ENCODE data around the gene TIPARP.
"Not testable (repeated sequence)": the region's sequence is repeated elsewhere in the genome, so short reads cannot be mapped to it uniquely, and the experiment has no call there.

The TIPARP gene

DNA sequence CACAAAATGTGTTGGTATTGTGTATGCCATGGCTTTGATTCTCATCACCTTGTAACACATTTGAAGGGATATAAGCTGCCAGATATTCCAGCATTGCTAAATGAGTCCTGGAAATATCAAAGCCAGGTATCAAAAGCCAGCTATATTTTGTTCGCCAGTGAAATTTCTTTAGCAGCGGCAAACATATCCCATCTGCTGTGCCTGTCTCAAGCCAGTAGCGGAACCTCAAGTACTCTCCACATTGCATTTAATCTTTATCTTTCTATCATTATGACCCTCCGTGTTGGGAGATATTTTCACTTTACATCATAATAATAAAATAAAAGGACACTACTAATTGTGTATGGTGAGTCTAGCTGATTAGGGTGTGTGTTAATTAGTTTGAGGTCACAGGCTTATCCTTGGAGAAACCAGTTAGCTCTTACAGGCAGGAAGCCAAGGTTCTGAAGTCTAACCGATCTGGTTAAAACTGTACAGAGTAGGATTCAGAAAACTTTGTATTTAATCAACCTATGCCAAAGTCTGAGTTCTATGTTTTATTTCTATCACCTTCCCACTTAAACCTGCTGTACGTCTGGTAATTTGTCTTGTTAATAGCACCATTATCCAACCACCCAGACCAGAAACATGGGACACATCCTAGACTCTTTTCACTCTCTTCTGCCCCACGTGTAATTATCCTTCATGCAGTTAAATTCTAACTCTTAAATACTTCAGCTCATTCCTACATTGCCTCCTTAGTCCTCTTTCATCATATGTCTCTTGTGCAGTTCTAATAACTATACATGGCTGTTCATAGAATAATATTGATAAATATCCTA is 14.5 kb downstream of the TIPARP start:
- H3K4me1 ChIP-seq (ENCODE audit: insufficient read depth, low read length) = peaks cover 16% of the 10 kb centered on the region

DNA sequence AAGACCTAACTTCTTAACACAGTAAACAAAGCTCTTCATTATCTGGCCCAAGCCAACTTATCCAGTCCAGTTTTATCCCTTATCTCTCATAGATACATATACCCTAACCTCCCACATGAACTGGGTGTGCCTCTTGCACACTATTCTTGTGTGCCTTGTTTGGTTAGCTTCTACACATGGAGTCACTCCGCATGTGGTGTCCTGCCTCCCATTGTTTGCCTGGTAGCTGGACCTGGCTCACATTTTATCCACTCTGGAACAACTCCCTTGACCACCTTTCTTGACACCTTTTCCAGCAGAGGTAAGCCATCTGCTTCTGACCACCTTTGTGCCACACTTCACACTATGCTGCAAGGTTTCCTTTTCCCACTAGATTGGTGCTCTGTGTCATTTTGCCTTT is 15.2 kb downstream of the TIPARP start:
- Histone ChIP-seq H3K27me3 (ENCODE audit: insufficient read depth, low read length) (no peaks in the 10 kb centered on the region), H2AFZ (ENCODE audit: low read depth, low read length) (no peak overlapping the region), H3K9me3 (ENCODE audit: low read length) (no peaks in the 10 kb centered on the region), H3K36me3 (ENCODE audit: insufficient read depth, low read length) (peaks cover 3% of the 10 kb centered on the region), H3K4me3 (ENCODE audit: low read length) (no peak overlapping the region), H3K4me1 (ENCODE audit: insufficient read depth, low read length) (peaks cover 16% of the 10 kb centered on the region)

More for the DNA sequence above, 14.5 kb downstream of the TIPARP start:
- Histone ChIP-seq H3K9me3 (ENCODE audit: low read length) (no peaks in the 10 kb centered on the region), H2AFZ (ENCODE audit: low read depth, low read length) (no peak overlapping the region), H3K36me3 (ENCODE audit: insufficient read depth, low read length) (no peaks in the 10 kb centered on the region), H3K27me3 (ENCODE audit: insufficient read depth, low read length) (no peaks in the 10 kb centered on the region), H3K4me3 (ENCODE audit: low read length) (no peak overlapping the region)

DNA sequence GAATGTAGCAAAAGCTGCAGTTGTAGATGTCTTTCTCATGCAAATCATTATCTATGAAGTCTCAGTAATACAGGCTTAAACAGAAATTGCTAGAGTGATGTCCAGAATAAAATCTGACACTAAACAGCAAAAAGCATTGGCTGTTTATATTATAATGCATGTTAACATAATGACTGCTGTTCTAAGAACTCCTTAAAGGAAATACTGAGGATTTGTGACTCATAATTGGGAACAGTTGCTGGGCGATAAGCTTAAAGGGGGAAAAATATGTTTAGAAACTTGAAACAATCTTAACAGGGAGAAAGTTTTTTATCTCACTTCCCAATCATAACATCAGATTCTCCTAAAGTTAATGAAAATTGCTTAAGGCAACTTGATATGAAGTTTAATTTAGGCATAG is 17.5 kb downstream of the TIPARP start:
- no peaks in the 10 kb centered on the region for H3K27me3 ChIP-seq (ENCODE audit: insufficient read depth, low read length)
- H3K36me3 ChIP-seq (ENCODE audit: insufficient read depth, low read length) = peaks cover 14% of the 10 kb centered on the region
- H3K9me3 ChIP-seq (ENCODE audit: low read length) = no peaks in the 10 kb centered on the region
- no peak overlapping the region for H3K4me3 ChIP-seq (ENCODE audit: low read length)
- peaks cover 16% of the 10 kb centered on the region for H3K4me1 ChIP-seq (ENCODE audit: insufficient read depth, low read length)
- H2AFZ ChIP-seq (ENCODE audit: low read depth, low read length) = no peak overlapping the region

DNA sequence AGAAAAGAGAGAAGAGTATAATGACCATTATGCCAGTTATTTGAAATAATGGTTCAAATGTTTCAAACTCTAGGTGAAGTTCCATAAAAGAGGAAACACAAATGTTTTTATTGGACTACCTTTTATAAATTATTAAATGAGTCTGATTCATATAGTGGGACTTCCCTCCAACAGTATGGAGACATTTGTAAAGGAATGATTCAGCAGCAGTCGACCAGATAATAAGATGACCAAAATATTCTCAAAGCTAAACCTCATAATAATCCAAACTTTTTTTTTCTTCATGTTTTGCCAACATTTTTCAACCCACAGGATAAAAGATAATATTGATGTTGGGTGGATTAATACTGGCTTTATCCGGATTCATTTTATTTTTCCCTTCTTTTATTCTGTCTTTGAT is 18.8 kb downstream of the TIPARP start:
- Histone ChIP-seq H3K4me1 (ENCODE audit: insufficient read depth, low read length) (peaks cover 16% of the 10 kb centered on the region), H3K27me3 (ENCODE audit: insufficient read depth, low read length) (no peaks in the 10 kb centered on the region), H3K36me3 (ENCODE audit: insufficient read depth, low read length) (peaks cover 16% of the 10 kb centered on the region), H2AFZ (ENCODE audit: low read depth, low read length) (no peak overlapping the region), H3K9me3 (ENCODE audit: low read length) (no peaks in the 10 kb centered on the region), H3K4me3 (ENCODE audit: low read length) (no peak overlapping the region)

DNA sequence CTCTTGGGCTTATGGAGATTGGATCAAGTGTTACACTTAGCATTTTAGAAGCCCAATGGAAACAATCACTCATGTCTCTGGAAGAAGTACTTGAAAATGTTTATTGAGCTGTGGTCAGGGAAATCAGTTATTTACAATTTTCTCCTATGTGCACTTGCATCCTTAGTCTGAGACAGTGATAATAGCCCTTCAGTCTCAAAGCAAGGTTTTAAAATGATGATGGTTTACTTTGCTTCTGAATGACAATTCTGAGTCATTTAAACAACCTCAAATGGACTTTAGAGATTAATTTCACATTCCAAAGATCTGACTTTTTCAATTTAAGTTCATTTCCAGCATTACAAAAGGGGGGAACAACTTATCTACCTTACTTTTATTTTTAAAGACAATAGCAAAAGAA is 20.1 kb downstream of the TIPARP start:
- peaks cover 20% of the 10 kb centered on the region for H3K36me3 ChIP-seq (ENCODE audit: insufficient read depth, low read length)
- no peaks in the 10 kb centered on the region for H3K27me3 ChIP-seq (ENCODE audit: insufficient read depth, low read length)
- peaks cover 16% of the 10 kb centered on the region for H3K4me1 ChIP-seq (ENCODE audit: insufficient read depth, low read length)
- H2AFZ ChIP-seq (ENCODE audit: low read depth, low read length) = no peak overlapping the region
- H3K9me3 ChIP-seq (ENCODE audit: low read length) = no peaks in the 10 kb centered on the region
- no peak overlapping the region for H3K4me3 ChIP-seq (ENCODE audit: low read length)

DNA sequence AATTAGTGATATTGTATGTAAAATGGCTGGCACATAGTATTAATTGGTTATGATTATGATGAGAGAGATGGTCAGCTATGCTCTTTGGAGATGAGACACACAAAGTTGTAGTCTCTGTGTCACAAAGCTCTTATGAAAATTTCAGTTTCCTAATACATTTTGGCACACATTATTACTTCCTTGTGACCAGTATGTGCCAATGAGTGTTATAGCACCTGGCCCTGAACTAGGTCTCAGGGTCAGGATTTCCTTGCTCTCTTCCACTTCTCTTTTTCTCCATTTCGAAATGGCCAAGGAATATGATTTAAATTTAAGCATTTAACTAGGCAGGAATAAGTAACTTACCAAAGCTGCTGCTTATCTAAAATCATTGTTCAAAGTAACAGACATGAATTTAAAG is 28.0 kb downstream of the TIPARP start:
- Histone ChIP-seq H3K9me3 (ENCODE audit: low read length) (no peaks in the 10 kb centered on the region), H3K4me1 (ENCODE audit: insufficient read depth, low read length) (no peaks in the 10 kb centered on the region), H3K4me3 (ENCODE audit: low read length) (no peak overlapping the region), H3K27me3 (ENCODE audit: insufficient read depth, low read length) (no peaks in the 10 kb centered on the region), H3K36me3 (ENCODE audit: insufficient read depth, low read length) (peaks cover 24% of the 10 kb centered on the region), H2AFZ (ENCODE audit: low read depth, low read length) (no peak overlapping the region)

DNA sequence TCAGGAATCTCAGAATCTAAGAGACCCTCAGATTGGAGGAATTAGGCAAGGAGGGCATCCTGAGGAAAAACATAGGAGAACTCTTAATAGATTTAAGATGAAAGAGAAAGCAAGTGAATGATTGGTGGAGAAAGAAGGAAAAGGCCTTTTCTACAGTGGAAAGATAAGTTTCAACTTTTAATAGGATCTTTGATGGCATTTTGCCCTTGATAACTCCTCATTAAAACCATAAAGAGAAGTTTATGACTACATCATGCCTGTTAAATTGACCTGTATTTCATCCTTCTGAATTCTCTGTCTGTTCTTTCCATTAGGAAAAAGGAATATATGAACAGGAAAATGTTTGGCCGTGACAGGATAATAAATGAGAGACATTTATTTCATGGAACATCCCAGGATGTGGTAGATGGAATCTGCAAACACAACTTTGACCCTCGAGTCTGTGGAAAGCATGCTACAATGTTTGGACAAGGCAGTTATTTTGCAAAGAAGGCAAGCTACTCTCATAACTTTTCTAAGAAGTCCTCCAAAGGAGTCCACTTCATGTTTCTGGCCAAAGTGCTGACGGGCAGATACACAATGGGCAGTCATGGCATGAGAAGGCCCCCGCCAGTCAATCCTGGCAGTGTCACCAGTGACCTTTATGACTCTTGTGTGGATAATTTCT is 30.1 kb downstream of the TIPARP start:
- no peak overlapping the region for H2AFZ ChIP-seq (ENCODE audit: low read depth, low read length)
- H3K4me3 ChIP-seq (ENCODE audit: low read length) = no peak overlapping the region
- no peaks in the 10 kb centered on the region for H3K9me3 ChIP-seq (ENCODE audit: low read length)
- no peaks in the 10 kb centered on the region for H3K27me3 ChIP-seq (ENCODE audit: insufficient read depth, low read length)
- H3K4me1 ChIP-seq (ENCODE audit: insufficient read depth, low read length) = no peaks in the 10 kb centered on the region
- H3K36me3 ChIP-seq (ENCODE audit: insufficient read depth, low read length) = peaks cover 19% of the 10 kb centered on the region

DNA sequence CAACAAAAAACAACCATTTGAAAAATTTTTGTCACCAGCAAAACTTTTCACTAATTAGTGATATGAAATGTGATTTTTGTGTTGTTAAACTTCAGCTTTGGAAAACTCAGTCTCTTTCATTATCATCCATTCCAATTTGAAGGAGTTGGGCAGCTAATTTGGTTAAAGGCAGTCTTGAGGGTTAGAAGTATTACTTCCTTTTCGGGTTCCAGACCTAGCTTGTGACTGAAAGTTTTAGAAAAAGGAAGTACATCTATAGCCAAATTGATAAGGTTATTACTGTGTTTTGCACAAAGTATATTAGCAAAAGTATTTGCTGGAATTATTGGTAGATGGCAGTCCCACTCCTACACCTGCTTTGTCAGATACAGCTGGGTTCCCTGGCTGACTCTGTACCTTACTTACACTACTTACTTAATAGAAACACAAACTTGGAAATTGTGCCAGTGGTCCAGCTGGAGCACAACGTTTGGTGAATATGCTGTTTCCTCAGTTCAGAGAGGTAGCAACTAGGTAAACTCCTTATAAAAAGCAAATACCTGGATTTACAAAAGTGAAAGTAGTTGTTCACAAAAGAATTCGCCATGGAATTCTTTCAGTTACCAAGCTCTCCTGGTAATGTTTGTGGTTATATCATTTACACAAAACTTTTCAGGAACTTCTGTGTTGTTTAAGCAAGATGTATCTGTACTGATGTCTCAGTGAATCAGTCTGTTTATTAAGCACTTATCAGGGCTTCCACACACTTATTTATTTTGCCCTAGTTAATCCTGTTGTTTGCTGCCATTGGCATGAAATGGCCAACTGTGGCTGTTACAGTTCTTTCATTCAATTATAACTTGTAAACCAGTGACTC is 31.6 kb downstream of the TIPARP start:
- no peaks in the 10 kb centered on the region for H3K4me1 ChIP-seq (ENCODE audit: insufficient read depth, low read length)
- H3K4me3 ChIP-seq (ENCODE audit: low read length) = no peak overlapping the region
- no peaks in the 10 kb centered on the region for H3K27me3 ChIP-seq (ENCODE audit: insufficient read depth, low read length)
- H2AFZ ChIP-seq (ENCODE audit: low read depth, low read length) = no peak overlapping the region
- H3K36me3 ChIP-seq (ENCODE audit: insufficient read depth, low read length) = peaks cover 19% of the 10 kb centered on the region
- H3K9me3 ChIP-seq (ENCODE audit: low read length) = no peaks in the 10 kb centered on the region

DNA sequence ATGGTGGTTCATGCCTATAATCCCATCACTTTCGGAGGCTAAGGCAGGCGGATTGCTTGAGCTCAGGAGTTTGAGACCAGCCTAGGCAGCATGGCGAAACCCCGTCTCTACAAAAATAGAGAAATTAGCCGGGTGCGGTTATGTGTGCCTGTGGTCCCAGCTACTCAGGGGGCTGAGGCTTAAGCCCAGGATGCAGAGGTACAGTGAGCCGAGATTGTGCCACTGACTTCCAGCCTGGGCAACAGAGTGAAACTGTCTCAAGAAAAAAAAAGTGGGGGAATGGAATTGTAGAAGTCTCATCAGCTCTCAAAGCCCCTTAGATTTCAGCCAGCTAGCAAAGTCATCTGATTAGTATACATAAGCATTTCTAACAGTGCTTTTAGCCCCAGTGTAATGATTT is 33.2 kb downstream of the TIPARP start:
- no peaks in the 10 kb centered on the region for H3K27me3 ChIP-seq (ENCODE audit: insufficient read depth, low read length)
- no peaks in the 10 kb centered on the region for H3K4me1 ChIP-seq (ENCODE audit: insufficient read depth, low read length)
- no peak overlapping the region for H3K4me3 ChIP-seq (ENCODE audit: low read length)
- H2AFZ ChIP-seq (ENCODE audit: low read depth, low read length) = no peak overlapping the region
- peaks cover 19% of the 10 kb centered on the region for H3K36me3 ChIP-seq (ENCODE audit: insufficient read depth, low read length)
- H3K9me3 ChIP-seq (ENCODE audit: low read length) = no peaks in the 10 kb centered on the region

DNA sequence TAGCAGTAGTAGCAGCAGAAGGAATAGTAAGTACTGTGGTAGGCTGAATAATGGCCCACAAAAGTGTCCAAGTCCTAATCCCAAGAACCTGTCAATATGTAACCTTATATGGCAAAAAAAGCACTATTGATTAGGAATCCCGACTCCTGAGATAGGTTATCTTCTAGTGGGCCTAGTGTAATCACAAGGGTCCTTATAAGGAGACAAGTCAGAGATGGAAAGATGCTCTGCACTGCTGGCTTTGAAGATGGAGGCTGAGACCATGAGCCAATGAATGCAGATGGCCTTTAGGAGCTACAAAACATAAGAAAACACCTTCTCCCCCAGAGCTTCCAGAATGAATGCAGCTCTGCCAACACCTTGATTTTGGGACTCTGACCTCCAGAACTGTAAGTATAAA is 36.0 kb downstream of the TIPARP start:
- Histone ChIP-seq H3K9me3 (ENCODE audit: low read length) (no peaks in the 10 kb centered on the region), H2AFZ (ENCODE audit: low read depth, low read length) (no peak overlapping the region), H3K27me3 (ENCODE audit: insufficient read depth, low read length) (no peaks in the 10 kb centered on the region), H3K4me1 (ENCODE audit: insufficient read depth, low read length) (no peaks in the 10 kb centered on the region), H3K4me3 (ENCODE audit: low read length) (no peak overlapping the region), H3K36me3 (ENCODE audit: insufficient read depth, low read length) (peaks cover 9% of the 10 kb centered on the region)

DNA sequence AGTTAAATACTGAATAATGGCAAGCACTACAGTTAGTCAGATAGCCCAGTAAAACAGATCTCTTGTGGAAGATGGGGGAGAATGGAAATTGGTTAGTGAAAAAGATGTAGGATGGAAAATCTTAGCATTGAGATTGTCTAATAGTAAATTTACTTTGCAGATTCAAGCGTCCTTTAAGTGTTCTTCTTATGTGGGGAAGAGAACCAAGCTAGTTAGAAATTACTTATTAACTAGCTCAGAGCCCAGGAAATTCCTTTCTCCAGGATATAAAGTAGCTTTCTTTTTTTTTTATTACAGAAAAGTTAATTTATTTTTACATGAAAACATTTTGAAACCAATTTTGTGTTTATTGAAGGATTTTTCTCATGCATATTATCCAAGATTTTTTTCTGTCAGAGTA is 36.7 kb downstream of the TIPARP start:
- no peaks in the 10 kb centered on the region for H3K9me3 ChIP-seq (ENCODE audit: low read length)
- peaks cover 5% of the 10 kb centered on the region for H3K36me3 ChIP-seq (ENCODE audit: insufficient read depth, low read length)
- H3K27me3 ChIP-seq (ENCODE audit: insufficient read depth, low read length) = no peaks in the 10 kb centered on the region
- H2AFZ ChIP-seq (ENCODE audit: low read depth, low read length) = no peak overlapping the region
- H3K4me1 ChIP-seq (ENCODE audit: insufficient read depth, low read length) = no peaks in the 10 kb centered on the region
- no peak overlapping the region for H3K4me3 ChIP-seq (ENCODE audit: low read length)

DNA sequence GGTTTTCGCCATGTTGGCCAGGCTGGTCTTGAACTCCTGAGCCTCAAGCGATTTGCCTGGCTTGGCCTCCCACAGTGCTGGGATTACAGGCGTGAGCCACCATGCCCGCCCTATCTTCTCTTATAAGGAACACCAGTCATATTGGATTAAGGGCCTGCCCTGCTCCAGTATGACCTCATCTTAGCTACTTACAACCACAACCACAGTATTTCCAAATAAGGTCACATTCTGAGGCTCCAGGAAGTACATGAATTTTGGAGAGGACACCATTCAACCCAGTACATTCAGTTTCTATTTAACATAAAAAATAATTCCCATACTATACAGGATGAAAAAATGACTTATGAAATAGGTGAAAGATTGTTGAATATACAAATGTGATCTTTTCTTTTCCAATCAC is 37.6 kb downstream of the TIPARP start:
- H3K9me3 ChIP-seq (ENCODE audit: low read length); H3K36me3 ChIP-seq (ENCODE audit: insufficient read depth, low read length); H3K4me3 ChIP-seq (ENCODE audit: low read length); H2AFZ ChIP-seq (ENCODE audit: low read depth, low read length); H3K4me1 ChIP-seq (ENCODE audit: insufficient read depth, low read length); H3K27me3 ChIP-seq (ENCODE audit: insufficient read depth, low read length): not testable (repeated sequence)
